GM12878 (cell line): ENCODE measurements around the gene AGBL4. TPM values are rescaled to one million over a fixed set of nuclear protein-coding genes. Genes with fewer than 3 reads are reported as not detected.

Source experiments
- ATAC-seq: fragments of 200-7000 bp; cut with Tn5 transposase; 3 replicates; pipeline ENCODE4 v1.9.1; 2020; ENCODE audit warnings: mild to moderate bottlenecking, moderate library complexity
- BruUV-seq: library from RNA; stranded (reverse); fragments of 400-500 nt; replicated peaks from 2 replicates; lab custom pipeline; 2021; lab: Mats Ljungman, UMichigan
- CTCF ChIA-PET: fragments of 300-600 bp; sonication (Branson Sonifier 250); formaldehyde crosslinking; extraction: SDS; loops from one replicate; lab custom pipeline; 2021; ENCODE audit warnings: inconsistent platforms; lab: Yijun Ruan, JAX
- POLR2A ChIA-PET: fragments of 350-600 bp; formaldehyde crosslinking; extraction: SDS; loops from one replicate; lab custom pipeline; 2021; ENCODE audit warnings: inconsistent platforms; lab: Charles Lee
- RAD21 ChIA-PET: fragments of 300-600 bp; sonication (Branson Sonifier 250); formaldehyde crosslinking; loops from one replicate; lab custom pipeline; 2023; ENCODE audit warnings: antibody characterized with exemption; ENCODE audit not compliant: unreplicated experiment; lab: Charles Lee
- SMC1A ChIA-PET: fragments of 300-600 bp; sonication (Branson Sonifier 250); formaldehyde crosslinking; loops from one replicate; lab custom pipeline; 2023; ENCODE audit not compliant: unreplicated experiment, uncharacterized antibody; lab: Charles Lee
- DNase-seq: peaks from one replicate; pipeline ENCODE4 v3.0.0-alpha.2; 2011; ENCODE audit warnings: low read depth, low spot score
- FAIRE-seq: peaks from 3 replicates; lab custom pipeline; 2011; peaks lifted over from hg19 to GRCh38; lab: Jason Lieb, UNC
- H2AFZ ChIP-seq: 2 replicates; pipeline ENCODE4 v1.6.0; 2011; ENCODE audit warnings: low read depth, low read length, control low read depth; ENCODE audit not compliant: control insufficient read depth
- H3K27ac ChIP-seq: 2 replicates; pipeline ENCODE4 v1.5.1; 2011; ENCODE audit warnings: control low read depth; ENCODE audit not compliant: control insufficient read depth, insufficient read depth
- H3K27me3 ChIP-seq, 2 experiments: replicated peaks in 1 of 2; 2 replicates each; pipeline versions ENCODE4 v1.6.0 to v1.6.1; 2011; ENCODE audit warnings: low read length in 1 of 2; ENCODE audit not compliant: control insufficient read depth in 2 of 2, insufficient read depth in 2 of 2
- H3K36me3 ChIP-seq, 2 experiments: 2 replicates each; pipeline ENCODE4 v1.5.1; 2011; ENCODE audit warnings: low read length in 1 of 2; ENCODE audit not compliant: control insufficient read depth in 2 of 2, insufficient read depth in 2 of 2
- H3K4me1 ChIP-seq: 2 replicates; pipeline ENCODE4 v1.6.1; 2011; ENCODE audit warnings: mild to moderate bottlenecking, low read length, moderate library complexity, mixed read lengths; ENCODE audit not compliant: control insufficient read depth, insufficient read depth
- H3K4me2 ChIP-seq: 2 replicates; pipeline ENCODE4 v1.6.0; 2011; ENCODE audit warnings: control low read depth; ENCODE audit not compliant: control insufficient read depth, insufficient read depth
- H3K4me3 ChIP-seq: fragments of 200-600 bp; sonication (generic); 2 replicates; pipeline ENCODE4 v1.5.1; 2016
- H3K79me2 ChIP-seq: 2 replicates; pipeline ENCODE4 v1.6.0; 2011; ENCODE audit warnings: low read length; ENCODE audit not compliant: control insufficient read depth, insufficient read depth
- H3K9ac ChIP-seq: 2 replicates; pipeline ENCODE4 v1.8.0; 2011; ENCODE audit warnings: low read length, control low read depth, mixed read lengths; ENCODE audit not compliant: control insufficient read depth, insufficient read depth
- H3K9me3 ChIP-seq: replicated peaks from 3 replicates; pipeline ENCODE4 v1.5.1; 2011; ENCODE audit warnings: mild to moderate bottlenecking, low read length; ENCODE audit not compliant: control insufficient read depth, insufficient read depth
- H4K20me1 ChIP-seq: 2 replicates; pipeline ENCODE4 v1.6.0; 2011; ENCODE audit not compliant: control insufficient read depth, insufficient read depth
- BMI1 ChIP-seq: fragments of 450-650 bp; IDR thresholded peaks from 2 replicates; pipeline ENCODE4 v1.6.1; 2016; ENCODE audit warnings: mild to moderate bottlenecking, moderate library complexity, borderline replicate concordance
- CBX3 ChIP-seq: fragments of 200-600 bp; sonication (generic); IDR thresholded peaks from 2 replicates; pipeline ENCODE4 v1.6.1; 2016; ENCODE audit warnings: low read depth, borderline replicate concordance
- CUX1 ChIP-seq: IDR thresholded peaks from 2 replicates; pipeline ENCODE4 v1.6.1; 2012; ENCODE audit warnings: improper control_type of control experiment, low read depth, low read length; ENCODE audit not compliant: insufficient replicate concordance
- FOS ChIP-seq: IDR thresholded peaks from 3 replicates; pipeline ENCODE4 v1.6.1; 2011; ENCODE audit warnings: borderline replicate concordance; ENCODE audit not compliant: insufficient read length; ENCODE audit errors: extremely low read depth
- FOXK2 ChIP-seq: fragments of 450-650 bp; IDR thresholded peaks from 2 replicates; pipeline ENCODE4 v1.6.1; 2017; ENCODE audit warnings: mild to moderate bottlenecking, moderate library complexity
- PKNOX1 ChIP-seq: fragments of 450-650 bp; IDR thresholded peaks from 2 replicates; pipeline ENCODE4 v1.6.1; 2016; ENCODE audit warnings: mild to moderate bottlenecking
- ZSCAN29 ChIP-seq: fragments of 450-650 bp; IDR thresholded peaks from 2 replicates; pipeline ENCODE4 v1.6.1; 2017; ENCODE audit warnings: mild to moderate bottlenecking, moderate library complexity
- WGBS: methylation state at CpG from one replicate; pipeline ENCODE4 v1.1.6; 2016; ENCODE audit warnings: low lambda C conversion rate; ENCODE audit not compliant: insufficient replicate concordance, insufficient coverage; ENCODE audit errors: missing lambda C conversion rate; 5-methylcytosine and 5-hydroxymethylcytosine counted together
- in situ Hi-C: fragments of 300-500 bp; cut with MboI; formaldehyde crosslinking; loops from 9 replicates; pipeline ENCODE4 v1.14.3; 2018; ENCODE audit warnings: mixed read lengths
- intact Hi-C: fragments of 100-400 bp; cut with micrococcal nuclease; formaldehyde crosslinking; loops from one replicate; pipeline ENCODE4 v1.14.2; 2022; ENCODE audit not compliant: unreplicated experiment
- polyA plus RNA-seq, 11 experiments: library from polyadenylated mRNA; depleted of rRNA in 4 of 11; unstranded in 6 of 11; stranded (reverse) in 5 of 11; fragments of >200 nt; fragmentation: Nextera tagmentation in 4 of 11; fragmentation: Illumina TruSeq in 1 of 11; extraction: Ambion mirVana in 4 of 11; extraction: Trizol in 1 of 11; gene quantifications; 1 replicate in 1 of 11; 2 replicates in 10 of 11; pipeline versions ENCODE4 v1.2.1 to v1.2.3, GENCODE V29; 2011 to 2016; ENCODE audit warnings: inconsistent platforms in 2 of 11, missing spikeins in 2 of 11, low read depth in 1 of 11
- total RNA-seq, 4 experiments: library from RNA; depleted of rRNA in 3 of 4; stranded (reverse); fragments of >200 nt in 3 of 4; fragmentation: Illumina TruSeq in 1 of 4; extraction: Trizol in 1 of 4; gene quantifications; 2 replicates each; pipeline versions ENCODE4 v1.2.1 to v1.2.3, GENCODE V29; 2013 to 2021
- TF ChIP-seq, protein P1 (sequence below): fragments of 450-650 bp; formaldehyde crosslinking; IDR thresholded peaks from 2 replicates; pipeline ENCODE4 v1.5.0; 2022; ENCODE audit warnings: mild to moderate bottlenecking, missing genetic modification characterization
- TF ChIP-seq, protein P2 (sequence below): fragments of 450-650 bp; formaldehyde crosslinking; IDR thresholded peaks from 2 replicates; pipeline ENCODE4 v1.4.0; 2022; ENCODE audit warnings: mild to moderate bottlenecking, moderate library complexity

AGBL4 gene
- total and polyA plus RNA-seq, 10 of the 15 experiments (the other 5 are each of a cell fraction or from before 2014, with no cell fraction given): 0.31 TPM; not detected in 9

DNA sequence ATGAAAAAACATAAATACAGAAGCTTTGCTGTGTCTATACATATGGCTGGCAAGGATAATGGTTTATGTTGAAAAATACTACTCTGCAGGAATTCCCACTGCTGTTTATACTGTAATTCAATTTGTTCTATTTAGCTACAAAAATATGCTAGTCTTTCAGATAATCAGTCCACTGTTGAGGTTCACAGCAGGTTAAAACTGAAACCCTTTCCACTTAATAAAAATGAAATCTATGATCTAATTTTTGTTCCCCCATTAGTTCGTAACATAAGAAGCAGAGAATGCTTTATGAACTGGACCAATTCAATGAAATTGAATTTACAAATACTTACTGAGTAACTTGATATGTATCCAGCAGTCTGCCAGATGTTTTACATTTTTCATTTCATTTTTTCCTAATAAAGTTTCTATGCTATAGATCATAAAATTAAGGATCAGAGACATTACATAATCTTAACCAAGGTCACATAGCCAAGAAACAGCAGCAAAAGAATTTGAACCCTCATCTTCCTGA is 887.0 kb downstream of the AGBL4 start (continued):
- TF ChIP-seq, protein P1, sequence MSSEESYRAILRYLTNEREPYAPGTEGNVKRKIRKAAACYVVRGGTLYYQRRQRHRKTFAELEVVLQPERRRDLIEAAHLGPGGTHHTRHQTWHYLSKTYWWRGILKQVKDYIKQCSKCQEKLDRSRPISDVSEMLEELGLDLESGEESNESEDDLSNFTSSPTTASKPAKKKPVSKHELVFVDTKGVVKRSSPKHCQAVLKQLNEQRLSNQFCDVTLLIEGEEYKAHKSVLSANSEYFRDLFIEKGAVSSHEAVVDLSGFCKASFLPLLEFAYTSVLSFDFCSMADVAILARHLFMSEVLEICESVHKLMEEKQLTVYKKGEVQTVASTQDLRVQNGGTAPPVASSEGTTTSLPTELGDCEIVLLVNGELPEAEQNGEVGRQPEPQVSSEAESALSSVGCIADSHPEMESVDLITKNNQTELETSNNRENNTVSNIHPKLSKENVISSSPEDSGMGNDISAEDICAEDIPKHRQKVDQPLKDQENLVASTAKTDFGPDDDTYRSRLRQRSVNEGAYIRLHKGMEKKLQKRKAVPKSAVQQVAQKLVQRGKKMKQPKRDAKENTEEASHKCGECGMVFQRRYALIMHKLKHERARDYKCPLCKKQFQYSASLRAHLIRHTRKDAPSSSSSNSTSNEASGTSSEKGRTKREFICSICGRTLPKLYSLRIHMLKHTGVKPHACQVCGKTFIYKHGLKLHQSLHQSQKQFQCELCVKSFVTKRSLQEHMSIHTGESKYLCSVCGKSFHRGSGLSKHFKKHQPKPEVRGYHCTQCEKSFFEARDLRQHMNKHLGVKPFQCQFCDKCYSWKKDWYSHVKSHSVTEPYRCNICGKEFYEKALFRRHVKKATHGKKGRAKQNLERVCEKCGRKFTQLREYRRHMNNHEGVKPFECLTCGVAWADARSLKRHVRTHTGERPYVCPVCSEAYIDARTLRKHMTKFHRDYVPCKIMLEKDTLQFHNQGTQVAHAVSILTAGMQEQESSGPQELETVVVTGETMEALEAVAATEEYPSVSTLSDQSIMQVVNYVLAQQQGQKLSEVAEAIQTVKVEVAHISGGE (CRISPR knock-in tag): no peak

DNA sequence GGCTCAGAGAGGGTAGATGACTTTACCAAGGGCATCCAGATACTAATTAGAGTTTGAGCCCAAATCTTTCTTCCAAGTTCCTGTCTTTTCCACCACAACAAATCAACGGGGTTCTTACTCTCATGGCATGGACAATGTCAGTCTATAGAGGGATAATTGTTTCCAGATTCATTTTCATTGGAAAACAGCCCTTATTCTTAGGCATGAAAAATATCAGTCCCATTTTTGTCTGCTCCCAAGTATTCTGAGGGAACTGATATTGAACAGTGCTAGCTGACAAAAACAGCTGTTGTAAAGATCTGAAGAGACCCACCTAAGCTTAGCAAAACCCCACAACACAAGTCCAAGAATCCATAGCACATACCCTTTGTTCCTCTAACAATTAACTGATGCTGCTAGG is 898.0 kb downstream of the AGBL4 start:
- Histone ChIP-seq H3K79me2 (no peaks in the 10 kb centered on the region), H3K9me3 (no peaks in the 10 kb centered on the region), H3K4me2 (no peak overlapping the region), H3K27me3 (no peaks in the 10 kb centered on the region), H3K9ac (no peak overlapping the region), H2AFZ (no peak overlapping the region), H3K4me1 (no peaks in the 10 kb centered on the region), H4K20me1 (no peaks in the 10 kb centered on the region), H3K27ac (no peak overlapping the region), H3K4me3 (no peak overlapping the region), H3K36me3 (no peaks in the 10 kb centered on the region)
- no peak for ATAC-seq
- ChIA-PET POLR2A (no interaction called here), RAD21 (no interaction called here), SMC1A (no interaction called here), CTCF (no interaction called here)
- FAIRE-seq: no peak
- no TSS peak for BruUV-seq
- WGBS: 0% methylated on average over 1 of the region's 1 CpG
- intact Hi-C loops: no loop called here
- no peak for DNase-seq
- in situ Hi-C loops: no loop called here
- no peak for TF ChIP-seq CUX1
- TF ChIP-seq FOS: no peak
- TF ChIP-seq BMI1: no peak
- TF ChIP-seq PKNOX1: no peak
- no peak for TF ChIP-seq CBX3
- no peak for TF ChIP-seq FOXK2
- TF ChIP-seq, protein P2, sequence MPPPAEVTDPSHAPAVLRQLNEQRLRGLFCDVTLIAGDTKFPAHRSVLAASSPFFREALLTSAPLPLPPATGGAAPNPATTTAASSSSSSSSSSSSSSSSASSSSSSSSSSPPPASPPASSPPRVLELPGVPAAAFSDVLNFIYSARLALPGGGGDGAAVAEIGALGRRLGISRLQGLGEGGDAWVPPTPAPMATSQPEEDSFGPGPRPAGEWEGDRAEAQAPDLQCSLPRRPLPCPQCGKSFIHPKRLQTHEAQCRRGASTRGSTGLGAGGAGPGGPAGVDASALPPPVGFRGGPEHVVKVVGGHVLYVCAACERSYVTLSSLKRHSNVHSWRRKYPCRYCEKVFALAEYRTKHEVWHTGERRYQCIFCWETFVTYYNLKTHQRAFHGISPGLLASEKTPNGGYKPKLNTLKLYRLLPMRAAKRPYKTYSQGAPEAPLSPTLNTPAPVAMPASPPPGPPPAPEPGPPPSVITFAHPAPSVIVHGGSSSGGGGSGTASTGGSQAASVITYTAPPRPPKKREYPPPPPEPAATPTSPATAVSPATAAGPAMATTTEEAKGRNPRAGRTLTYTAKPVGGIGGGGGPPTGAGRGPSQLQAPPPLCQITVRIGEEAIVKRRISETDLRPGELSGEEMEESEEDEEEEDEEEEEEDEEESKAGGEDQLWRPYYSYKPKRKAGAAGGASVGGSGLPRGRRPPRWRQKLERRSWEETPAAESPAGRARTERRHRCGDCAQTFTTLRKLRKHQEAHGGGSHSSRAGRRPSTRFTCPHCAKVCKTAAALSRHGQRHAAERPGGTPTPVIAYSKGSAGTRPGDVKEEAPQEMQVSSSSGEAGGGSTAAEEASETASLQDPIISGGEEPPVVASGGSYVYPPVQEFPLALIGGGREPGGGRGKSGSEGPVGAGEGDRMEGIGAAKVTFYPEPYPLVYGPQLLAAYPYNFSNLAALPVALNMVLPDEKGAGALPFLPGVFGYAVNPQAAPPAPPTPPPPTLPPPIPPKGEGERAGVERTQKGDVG (CRISPR knock-in tag): no peak
- TF ChIP-seq ZSCAN29: no peak
